ENCODE results near the gene NECTIN1.

DNA sequence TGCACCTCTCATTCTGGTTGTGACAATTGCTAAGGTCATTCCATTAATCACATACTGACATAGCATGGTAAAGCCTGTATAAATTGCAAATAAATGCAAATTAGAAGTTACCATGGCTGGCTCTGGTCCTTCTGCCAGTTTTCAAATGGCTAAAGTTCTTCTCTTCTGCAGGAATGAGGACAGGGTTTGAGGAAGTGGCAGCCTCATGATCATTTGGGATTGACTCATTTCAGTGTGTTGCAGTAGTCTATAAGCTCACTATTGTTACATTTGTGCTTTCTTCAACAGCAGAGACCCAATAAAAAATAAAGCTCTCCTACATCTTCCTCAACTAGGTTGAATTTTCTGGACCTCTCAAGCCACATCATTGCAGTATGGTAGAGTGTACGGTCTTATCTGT lies 60.3 kb downstream of the NECTIN1 start:
- TF ChIP-seq, protein P1, sequence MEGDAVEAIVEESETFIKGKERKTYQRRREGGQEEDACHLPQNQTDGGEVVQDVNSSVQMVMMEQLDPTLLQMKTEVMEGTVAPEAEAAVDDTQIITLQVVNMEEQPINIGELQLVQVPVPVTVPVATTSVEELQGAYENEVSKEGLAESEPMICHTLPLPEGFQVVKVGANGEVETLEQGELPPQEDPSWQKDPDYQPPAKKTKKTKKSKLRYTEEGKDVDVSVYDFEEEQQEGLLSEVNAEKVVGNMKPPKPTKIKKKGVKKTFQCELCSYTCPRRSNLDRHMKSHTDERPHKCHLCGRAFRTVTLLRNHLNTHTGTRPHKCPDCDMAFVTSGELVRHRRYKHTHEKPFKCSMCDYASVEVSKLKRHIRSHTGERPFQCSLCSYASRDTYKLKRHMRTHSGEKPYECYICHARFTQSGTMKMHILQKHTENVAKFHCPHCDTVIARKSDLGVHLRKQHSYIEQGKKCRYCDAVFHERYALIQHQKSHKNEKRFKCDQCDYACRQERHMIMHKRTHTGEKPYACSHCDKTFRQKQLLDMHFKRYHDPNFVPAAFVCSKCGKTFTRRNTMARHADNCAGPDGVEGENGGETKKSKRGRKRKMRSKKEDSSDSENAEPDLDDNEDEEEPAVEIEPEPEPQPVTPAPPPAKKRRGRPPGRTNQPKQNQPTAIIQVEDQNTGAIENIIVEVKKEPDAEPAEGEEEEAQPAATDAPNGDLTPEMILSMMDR (IDR thresholded peaks at IDR 0.05; ENCODE audit: extremely low read depth in 1 of 2, insufficient read depth in 1 of 2, low read depth in 1 of 2, low read length in 2 of 2) = no peak
- TF ChIP-seq POLR2A (IDR thresholded peaks at IDR 0.05; ENCODE audit: low read depth, low read length) (no peak), MYC (IDR thresholded peaks at IDR 0.05; ENCODE audit: low read depth, low read length) (no peak), EZH2 (IDR thresholded peaks at IDR 0.05; ENCODE audit: borderline replicate concordance, low read depth, low read length, severe bottlenecking) (no peak), POLR2AphosphoS5 (IDR thresholded peaks at IDR 0.05; ENCODE audit: insufficient read depth, low read depth, low read length) (no peak), GATA2 (IDR thresholded peaks at IDR 0.05; ENCODE audit: insufficient read depth, insufficient read length, low read depth, low read length) (no peak), FOS (IDR thresholded peaks at IDR 0.05; ENCODE audit: borderline replicate concordance, insufficient read depth, low read length) (no peak), JUN (IDR thresholded peaks at IDR 0.05; ENCODE audit: borderline replicate concordance, insufficient read depth, insufficient read length, low read depth) (no peak)
- TF ChIP-seq, protein P2, sequence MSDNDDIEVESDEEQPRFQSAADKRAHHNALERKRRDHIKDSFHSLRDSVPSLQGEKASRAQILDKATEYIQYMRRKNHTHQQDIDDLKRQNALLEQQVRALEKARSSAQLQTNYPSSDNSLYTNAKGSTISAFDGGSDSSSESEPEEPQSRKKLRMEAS (IDR thresholded peaks at IDR 0.05; ENCODE audit: insufficient read depth, insufficient read length) = no peak

Data from endothelial cell of umbilical vein (primary cell).